HEK293T (cell line): ENCODE data around the gene PERM1.

ENCODE experiments used
- ARNT ChIP-seq: fragments of 450-650 bp; IDR thresholded peaks from 2 replicates; pipeline ENCODE4 v1.6.1; 2017; ENCODE audit warnings: mild to moderate bottlenecking
- ELF4 ChIP-seq: fragments of 450-650 bp; IDR thresholded peaks from 2 replicates; pipeline ENCODE4 v1.6.1; 2017; ENCODE audit warnings: antibody characterized with exemption
- L3MBTL2 ChIP-seq: fragments of 450-650 bp; conservative IDR thresholded peaks from 2 replicates; pipeline ENCODE4 v1.6.1; 2016; ENCODE audit warnings: mild to moderate bottlenecking
- NFRKB ChIP-seq: fragments of 450-650 bp; IDR thresholded peaks from 2 replicates; pipeline ENCODE4 v1.6.1; 2016; ENCODE audit warnings: mild to moderate bottlenecking, moderate library complexity
- TARDBP ChIP-seq: fragments of 450-650 bp; IDR thresholded peaks from 2 replicates; pipeline ENCODE4 v1.6.1; 2016
- ZNF384 ChIP-seq: fragments of 450-650 bp; IDR thresholded peaks from 2 replicates; pipeline ENCODE4 v1.6.1; 2016

GRCh38 chr1:972726-973458 is 9.0 kb downstream of the PERM1 start:
- TF ChIP-seq TARDBP (no peak), ZNF384 (no peak), ELF4 (no peak), L3MBTL2 (no peak), NFRKB (no peak), ARNT (no peak)
